DND-41 (cell line): Measurements from ENCODE around the gene RASSF8.

Experiments
- ATAC-seq: fragments of 200-7000 bp; cut with Tn5 transposase; 3 replicates; pipeline ENCODE4 v1.9.1; 2021; ENCODE audit warnings: low read depth; ENCODE audit not compliant: insufficient read depth
- DNase-seq: peaks from one replicate; pipeline ENCODE4 v3.0.0-alpha.2; 2020
- H2AFZ ChIP-seq: 2 replicates; pipeline ENCODE4 v1.6.0; 2012; ENCODE audit warnings: low read depth, low read length
- H3K27ac ChIP-seq: 2 replicates; pipeline ENCODE4 v1.5.1; 2012; ENCODE audit warnings: low read length, inconsistent platforms
- H3K27me3 ChIP-seq: fragments of 200-600 bp; sonication (generic); 2 replicates; pipeline ENCODE4 v1.6.0; 2012; ENCODE audit warnings: low read length, mild to moderate bottlenecking, inconsistent platforms; ENCODE audit not compliant: insufficient read depth, poor library complexity
- H3K36me3 ChIP-seq: 2 replicates; pipeline ENCODE4 v1.5.1; 2012; ENCODE audit warnings: low read length, inconsistent platforms; ENCODE audit not compliant: insufficient read depth
- H3K4me1 ChIP-seq: 2 replicates; pipeline ENCODE4 v1.5.1; 2012; ENCODE audit warnings: mild to moderate bottlenecking, low read length; ENCODE audit not compliant: insufficient read depth
- H3K4me2 ChIP-seq: 2 replicates; pipeline ENCODE4 v1.6.0; 2012; ENCODE audit warnings: mild to moderate bottlenecking, moderate library complexity, low read length, inconsistent platforms; ENCODE audit not compliant: insufficient read depth
- H3K4me3 ChIP-seq, 2 experiments: fragments of 200-600 bp in 1 of 2; shearing (Covaris generic) in 1 of 2; 2 replicates each; pipeline ENCODE4 v1.5.1; 2012 to 2016; ENCODE audit warnings: inconsistent platforms in 2 of 2, low read length in 2 of 2, mild to moderate bottlenecking in 2 of 2, low read depth in 1 of 2, moderate library complexity in 1 of 2
- H3K79me2 ChIP-seq: 2 replicates; pipeline ENCODE4 v1.6.0; 2012; ENCODE audit warnings: low read length, inconsistent platforms; ENCODE audit not compliant: insufficient read depth
- H3K9ac ChIP-seq: 2 replicates; pipeline ENCODE4 v1.6.0; 2012; ENCODE audit warnings: low read depth, mild to moderate bottlenecking, inconsistent platforms, low read length, moderate library complexity
- H3K9me3 ChIP-seq: 2 replicates; pipeline ENCODE4 v1.5.1; 2012; ENCODE audit warnings: low read length, moderate library complexity, mild to moderate bottlenecking, inconsistent platforms; ENCODE audit not compliant: insufficient read depth, severe bottlenecking
- H4K20me1 ChIP-seq: 2 replicates; pipeline ENCODE4 v1.6.0; 2012; ENCODE audit warnings: low read length; ENCODE audit not compliant: insufficient read depth
- EZH2 ChIP-seq: IDR thresholded peaks from 3 replicates; pipeline ENCODE4 v1.6.1; 2012; ENCODE audit warnings: borderline replicate concordance, low read depth, mild to moderate bottlenecking, moderate library complexity, low read length, inconsistent platforms; ENCODE audit not compliant: severe bottlenecking
- TF ChIP-seq, protein P1 (sequence below): IDR thresholded peaks from 2 replicates; pipeline ENCODE4 v1.5.1; 2012; ENCODE audit warnings: borderline replicate concordance, low read length, moderate library complexity, mild to moderate bottlenecking; ENCODE audit not compliant: poor library complexity, severe bottlenecking; ENCODE audit errors: extremely low read depth

The RASSF8 gene

DNA sequence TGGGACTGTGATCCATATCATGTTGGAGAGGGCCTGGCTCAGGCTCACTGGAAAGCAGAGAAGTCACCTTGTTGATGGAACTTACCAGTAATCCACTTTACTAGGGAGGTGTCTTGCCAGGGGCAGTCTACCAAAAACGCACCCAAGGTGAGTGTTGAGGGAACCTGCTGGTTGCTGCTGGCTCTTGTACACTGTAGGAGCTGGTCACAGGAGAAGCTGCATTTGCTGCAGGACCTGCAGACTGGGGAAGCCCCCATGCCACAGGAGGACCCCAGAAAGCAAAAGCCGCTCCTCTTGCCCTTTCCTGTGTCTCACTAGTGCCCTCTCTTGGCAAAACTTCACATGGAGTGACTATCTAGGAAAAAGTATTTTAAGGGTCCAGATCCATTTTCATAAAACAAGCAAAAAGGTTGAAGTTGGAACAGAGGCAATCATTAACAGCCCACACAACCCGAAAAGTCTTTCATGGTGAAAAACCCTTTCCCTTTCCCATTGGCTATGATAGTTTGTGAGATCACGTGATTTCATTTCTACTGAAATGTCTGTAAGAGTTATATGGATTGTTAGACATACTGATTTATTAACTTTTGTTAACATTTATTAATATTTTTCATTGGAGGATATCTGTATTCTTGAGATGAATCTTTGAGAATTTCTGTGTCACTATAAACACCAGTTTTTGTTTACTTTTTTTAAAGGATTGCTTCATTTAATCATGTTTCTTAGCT lies 59.2 kb downstream of the RASSF8 start:
- H3K27ac ChIP-seq, result no peak overlapping the region
- H3K4me1 ChIP-seq, result no peaks in the 10 kb centered on the region
- H3K79me2 ChIP-seq, result no peaks in the 10 kb centered on the region
- H3K36me3 ChIP-seq, result no peaks in the 10 kb centered on the region
- ATAC-seq, result peak; percentile 39; the same call in 1 of the 3 replicates
- peaks cover 27% of the 10 kb centered on the region for H3K27me3 ChIP-seq
- H3K9ac ChIP-seq, result no peak overlapping the region
- H3K4me2 ChIP-seq, result no peak overlapping the region
- H2AFZ ChIP-seq, result no peak overlapping the region
- H4K20me1 ChIP-seq, result no peaks in the 10 kb centered on the region
- no peaks in the 10 kb centered on the region for H3K9me3 ChIP-seq
- peak; percentile 16 for DNase-seq
- TF ChIP-seq EZH2, result no peak
- TF ChIP-seq, protein P1, sequence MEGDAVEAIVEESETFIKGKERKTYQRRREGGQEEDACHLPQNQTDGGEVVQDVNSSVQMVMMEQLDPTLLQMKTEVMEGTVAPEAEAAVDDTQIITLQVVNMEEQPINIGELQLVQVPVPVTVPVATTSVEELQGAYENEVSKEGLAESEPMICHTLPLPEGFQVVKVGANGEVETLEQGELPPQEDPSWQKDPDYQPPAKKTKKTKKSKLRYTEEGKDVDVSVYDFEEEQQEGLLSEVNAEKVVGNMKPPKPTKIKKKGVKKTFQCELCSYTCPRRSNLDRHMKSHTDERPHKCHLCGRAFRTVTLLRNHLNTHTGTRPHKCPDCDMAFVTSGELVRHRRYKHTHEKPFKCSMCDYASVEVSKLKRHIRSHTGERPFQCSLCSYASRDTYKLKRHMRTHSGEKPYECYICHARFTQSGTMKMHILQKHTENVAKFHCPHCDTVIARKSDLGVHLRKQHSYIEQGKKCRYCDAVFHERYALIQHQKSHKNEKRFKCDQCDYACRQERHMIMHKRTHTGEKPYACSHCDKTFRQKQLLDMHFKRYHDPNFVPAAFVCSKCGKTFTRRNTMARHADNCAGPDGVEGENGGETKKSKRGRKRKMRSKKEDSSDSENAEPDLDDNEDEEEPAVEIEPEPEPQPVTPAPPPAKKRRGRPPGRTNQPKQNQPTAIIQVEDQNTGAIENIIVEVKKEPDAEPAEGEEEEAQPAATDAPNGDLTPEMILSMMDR, result peak; percentile 70
- no peak overlapping the region for H3K4me3 ChIP-seq

DNA sequence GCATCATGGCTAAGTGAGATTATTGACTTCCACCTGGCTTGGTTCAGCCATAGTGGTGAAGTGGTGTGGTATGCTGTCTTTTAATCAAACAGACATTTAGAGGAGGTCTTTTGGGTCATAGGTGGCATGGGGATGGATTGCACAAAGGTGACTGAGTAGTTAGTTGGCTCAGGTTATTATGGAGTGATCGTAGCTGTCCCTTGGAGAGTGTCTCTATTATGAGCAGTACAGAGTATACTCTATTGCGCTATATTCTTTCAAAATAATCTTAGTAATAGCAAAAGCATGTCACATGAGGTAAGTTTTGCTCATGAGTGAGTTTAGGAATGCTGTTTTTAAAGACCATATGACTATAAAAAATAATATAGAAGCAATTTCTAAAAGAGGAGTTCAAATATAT lies 60.4 kb downstream of the RASSF8 start:
- H3K9me3 ChIP-seq, result no peaks in the 10 kb centered on the region
- H2AFZ ChIP-seq, result no peak overlapping the region
- no peak for DNase-seq
- H3K27ac ChIP-seq, result no peak overlapping the region
- ATAC-seq, result no peak
- H3K4me1 ChIP-seq, result no peaks in the 10 kb centered on the region
- no peak overlapping the region for H3K4me3 ChIP-seq
- peaks cover 27% of the 10 kb centered on the region for H3K27me3 ChIP-seq
- H3K9ac ChIP-seq, result no peak overlapping the region
- H3K79me2 ChIP-seq, result no peaks in the 10 kb centered on the region
- H4K20me1 ChIP-seq, result no peaks in the 10 kb centered on the region
- no peak for TF ChIP-seq EZH2
- no peaks in the 10 kb centered on the region for H3K36me3 ChIP-seq
- no peak overlapping the region for H3K4me2 ChIP-seq

DNA sequence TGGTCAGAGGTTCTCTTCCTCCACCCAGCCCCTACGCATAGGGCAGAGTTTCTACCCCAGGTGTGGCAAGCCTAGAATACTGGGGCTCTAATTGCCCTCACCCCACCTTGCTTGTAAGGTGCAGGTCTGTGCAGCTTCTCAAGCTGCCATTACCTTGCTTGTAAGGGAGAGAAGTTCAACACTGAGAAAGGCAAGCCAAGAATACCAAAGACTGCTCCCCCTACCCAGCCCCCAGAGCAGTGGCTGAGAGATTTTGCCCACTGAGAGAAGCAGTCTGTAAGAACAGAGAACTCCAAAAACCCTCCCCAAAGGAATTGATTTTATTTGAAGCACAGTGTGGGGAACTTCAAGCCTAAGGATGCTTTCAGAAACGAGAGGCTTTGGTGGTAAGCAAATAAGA lies 63.1 kb downstream of the RASSF8 start:
- H3K27ac ChIP-seq, result no peak overlapping the region
- no peak overlapping the region for H2AFZ ChIP-seq
- H3K79me2 ChIP-seq, result no peaks in the 10 kb centered on the region
- H3K9me3 ChIP-seq, result no peaks in the 10 kb centered on the region
- no peaks in the 10 kb centered on the region for H3K36me3 ChIP-seq
- DNase-seq (no peak), ATAC-seq (no peak)
- H3K4me1 ChIP-seq, result no peaks in the 10 kb centered on the region
- H3K9ac ChIP-seq, result no peak overlapping the region
- H4K20me1 ChIP-seq, result no peaks in the 10 kb centered on the region
- no peak for TF ChIP-seq EZH2
- TF ChIP-seq, protein P1, result no peak
- H3K4me3 ChIP-seq, result no peak overlapping the region
- H3K4me2 ChIP-seq, result no peak overlapping the region
- peaks cover 27% of the 10 kb centered on the region for H3K27me3 ChIP-seq

DNA sequence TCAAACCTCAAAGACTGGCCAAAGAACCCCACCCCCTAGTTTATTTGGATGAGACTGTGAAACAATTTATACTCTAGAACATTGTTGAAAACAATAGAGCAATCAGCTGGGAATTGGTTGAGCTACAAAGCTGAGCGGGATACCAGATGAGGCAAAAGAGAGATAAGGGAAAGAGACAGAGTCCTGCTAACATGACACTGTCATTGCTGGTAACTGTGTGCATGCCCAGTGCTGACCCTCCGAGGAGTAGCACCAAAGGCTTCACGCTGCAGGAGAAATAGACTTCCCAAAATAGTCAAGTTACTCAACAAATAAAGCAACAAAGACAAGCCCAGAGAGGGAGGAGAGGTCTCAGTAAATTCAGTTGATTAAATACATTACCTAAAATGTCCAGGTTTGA lies 63.6 kb downstream of the RASSF8 start:
- Histone ChIP-seq H3K27ac (no peak overlapping the region), H3K4me2 (no peak overlapping the region), H4K20me1 (no peaks in the 10 kb centered on the region), H2AFZ (no peak overlapping the region), H3K9ac (no peak overlapping the region), H3K36me3 (no peaks in the 10 kb centered on the region), H3K79me2 (no peaks in the 10 kb centered on the region), H3K4me3 (no peak overlapping the region), H3K27me3 (peaks cover 27% of the 10 kb centered on the region), H3K9me3 (no peaks in the 10 kb centered on the region), H3K4me1 (no peaks in the 10 kb centered on the region)
- TF ChIP-seq, protein P1, result no peak
- no peak for TF ChIP-seq EZH2
- ATAC-seq, result no peak
- DNase-seq, result no peak
